ENCODE measurements around the gene MCM5. TPM values are rescaled to one million over a fixed set of nuclear protein-coding genes. Genes with fewer than 3 reads are reported as not detected.
A peak's percentile ranks its signal among the peaks of the same experiment; 100 is the strongest.

The MCM5 gene
- total and polyA plus RNA-seq, 2 donors from 2014 or later, result 10.2 to 26.4 TPM

- DNase-seq (no peak), FAIRE-seq (no peak)
- H3K9me3 ChIP-seq (ENCODE audit: control insufficient read depth in 2 of 3, insufficient read depth in 1 of 3, low read length in 3 of 3), result no peaks in the 10 kb centered on the region
- no peaks in the 10 kb centered on the region for H3K36me3 ChIP-seq (ENCODE audit: control insufficient read depth in 2 of 3, insufficient read depth in 3 of 3, low read length in 3 of 3)
- intact Hi-C loops (cut with DNase I), result no loop called here
- H3K4me1 ChIP-seq (ENCODE audit: control insufficient read depth in 2 of 3, insufficient read depth in 2 of 3, low read depth in 1 of 3, low read length in 3 of 3), result peaks cover 0 to 2% (median 0%) of the 10 kb centered on the region in 3 donors
- no peak overlapping the region for H3K27ac ChIP-seq (ENCODE audit: low read depth in 2 of 2, low read length in 2 of 2)
- no peaks in the 10 kb centered on the region for H3K27me3 ChIP-seq (ENCODE audit: control insufficient read depth, insufficient read depth, low read length)
- no peak overlapping the region for H3K9ac ChIP-seq (ENCODE audit: low read length in 3 of 3)
- H3K4me3 ChIP-seq (ENCODE audit: low read length in 3 of 3), result no peak overlapping the region
- TF ChIP-seq CTCF (IDR thresholded peaks at IDR 0.05; ENCODE audit: borderline replicate concordance, extremely low read depth, insufficient read depth), result no peak
Measured at GRCh38 chr22:35392357-35392756, 7.6 kb upstream of the MCM5 start.

- H3K9me3 ChIP-seq (ENCODE audit: control insufficient read depth in 2 of 3, insufficient read depth in 1 of 3, low read length in 3 of 3), result no peaks in the 10 kb centered on the region
- DNase-seq (no peak), FAIRE-seq (no peak)
- no peaks in the 10 kb centered on the region for H3K36me3 ChIP-seq (ENCODE audit: control insufficient read depth in 2 of 3, insufficient read depth in 3 of 3, low read length in 3 of 3)
- no peak overlapping the region for H3K27ac ChIP-seq (ENCODE audit: low read depth in 2 of 2, low read length in 2 of 2)
- H3K4me1 ChIP-seq (ENCODE audit: control insufficient read depth in 2 of 3, insufficient read depth in 2 of 3, low read depth in 1 of 3, low read length in 3 of 3), result peaks cover 0 to 2% (median 0%) of the 10 kb centered on the region in 3 donors
- no peak overlapping the region for H3K9ac ChIP-seq (ENCODE audit: low read length in 3 of 3)
- no peaks in the 10 kb centered on the region for H3K27me3 ChIP-seq (ENCODE audit: control insufficient read depth, insufficient read depth, low read length)
- TF ChIP-seq CTCF (IDR thresholded peaks at IDR 0.05; ENCODE audit: borderline replicate concordance, extremely low read depth, insufficient read depth), result no peak
- intact Hi-C loops (cut with DNase I), result no loop called here
- H3K4me3 ChIP-seq (ENCODE audit: low read length in 3 of 3), result no peak overlapping the region
Measured at GRCh38 chr22:35393116-35394010, 6.6 kb upstream of the MCM5 start.

GRCh38 chr22:35394011-35394312 is 6.0 kb upstream of the MCM5 start:
- Histone ChIP-seq H3K36me3 (ENCODE audit: control insufficient read depth in 2 of 3, insufficient read depth in 3 of 3, low read length in 3 of 3) (no peaks in the 10 kb centered on the region), H3K4me1 (ENCODE audit: control insufficient read depth in 2 of 3, insufficient read depth in 2 of 3, low read depth in 1 of 3, low read length in 3 of 3) (no peaks in the 10 kb centered on the region), H3K4me3 (ENCODE audit: low read length in 3 of 3) (no peak overlapping the region), H3K9me3 (ENCODE audit: control insufficient read depth in 2 of 3, insufficient read depth in 1 of 3, low read length in 3 of 3) (no peaks in the 10 kb centered on the region), H3K9ac (ENCODE audit: low read length in 3 of 3) (no peak overlapping the region), H3K27me3 (ENCODE audit: control insufficient read depth, insufficient read depth, low read length) (no peaks in the 10 kb centered on the region), H3K27ac (ENCODE audit: low read depth in 2 of 2, low read length in 2 of 2) (no peak overlapping the region)
- DNase-seq (peak in 2 of 5 donors; percentile 41 to 62), FAIRE-seq (no peak)
- intact Hi-C loops (cut with DNase I), result no loop called here
- no peak for TF ChIP-seq CTCF (IDR thresholded peaks at IDR 0.05; ENCODE audit: borderline replicate concordance, extremely low read depth, insufficient read depth)

Data from kidney (tissue), 14 donors.